CD4-positive, alpha-beta T cell (primary cell): ENCODE results near the gene AHCYL2. TPM values are rescaled to one million over a fixed set of nuclear protein-coding genes. Genes with fewer than 3 reads are reported as not detected.
"Not testable (repeated sequence)": the region's sequence is repeated elsewhere in the genome, so short reads cannot be mapped to it uniquely, and the experiment has no call there.

Experiments used
- ATAC-seq: fragments of 200-7000 bp; cut with Tn5 transposase; one replicate; pipeline ENCODE4 v1.10.0; 2022; ENCODE audit warnings: mild to moderate bottlenecking; ENCODE audit not compliant: poor library complexity
- CTCF ChIA-PET: fragments of 350-600 bp; sonication (Branson Sonifier 250); formaldehyde crosslinking; loops from one replicate; lab custom pipeline; 2021; ENCODE audit warnings: antibody characterized with exemption, inconsistent platforms; lab: Charles Lee
- POLR2A ChIA-PET: fragments of 350-600 bp; sonication (Branson Sonifier 250); formaldehyde crosslinking; loops from one replicate; lab custom pipeline; 2021; ENCODE audit warnings: antibody characterized with exemption, inconsistent platforms; lab: Charles Lee
- DNase-seq, 14 experiments: peaks; one replicate each; pipeline ENCODE4 v3.0.0-alpha.2; 2013 to 2020; ENCODE audit warnings: mixed read lengths in 2 of 14
- H3K27ac ChIP-seq, 2 donors: one replicate each; pipeline versions ENCODE4 v1.5.1 to v1.7.0; 2013; ENCODE audit warnings: low read length in 2 of 2, low read depth in 1 of 2, mild to moderate bottlenecking in 1 of 2
- H3K27me3 ChIP-seq, 2 experiments: 1 replicate in 1 of 2; 2 replicates in 1 of 2; pipeline versions ENCODE4 v1.6.1 to v1.7.0; 2013; ENCODE audit warnings: low read length in 2 of 2, control low read depth in 1 of 2, mild to moderate bottlenecking in 1 of 2, moderate library complexity in 1 of 2; ENCODE audit not compliant: insufficient read depth in 2 of 2, control insufficient read depth in 1 of 2
- H3K36me3 ChIP-seq: one replicate; pipeline ENCODE4 v1.6.1; 2013; ENCODE audit warnings: low read length, control low read depth; ENCODE audit not compliant: insufficient read depth
- H3K4me1 ChIP-seq: one replicate; pipeline ENCODE4 v1.6.1; 2013; ENCODE audit warnings: low read length, control low read depth; ENCODE audit not compliant: insufficient read depth
- H3K4me3 ChIP-seq: one replicate; pipeline ENCODE4 v1.5.1; 2013; ENCODE audit warnings: mild to moderate bottlenecking, low read length, moderate library complexity
- H3K9me3 ChIP-seq, 2 experiments: 1 replicate in 1 of 2; 2 replicates in 1 of 2; pipeline versions ENCODE4 v1.6.1 to v1.7.0; 2013; ENCODE audit warnings: low read length in 2 of 2, mild to moderate bottlenecking in 2 of 2, control low read depth in 1 of 2, moderate library complexity in 1 of 2; ENCODE audit not compliant: control insufficient read depth in 1 of 2, insufficient read depth in 1 of 2
- H3K27ac Mint-ChIP-seq: one replicate; pipeline ENCODE4 v1.8.0; 2020; ENCODE audit warnings: mixed read lengths
- H3K27me3 Mint-ChIP-seq: one replicate; pipeline ENCODE4 v1.8.0; 2021; ENCODE audit warnings: mixed read lengths
- H3K36me3 Mint-ChIP-seq: one replicate; pipeline ENCODE4 v1.8.0; 2021; ENCODE audit warnings: low read depth, mixed read lengths
- H3K4me1 Mint-ChIP-seq: one replicate; pipeline ENCODE4 v1.8.0; 2021; ENCODE audit warnings: low read depth, mixed read lengths
- H3K4me3 Mint-ChIP-seq: one replicate; pipeline ENCODE4 v1.8.0; 2020; ENCODE audit warnings: mild to moderate bottlenecking, mixed read lengths
- H3K9me3 Mint-ChIP-seq: one replicate; pipeline ENCODE4 v1.8.0; 2020; ENCODE audit warnings: mixed read lengths
- CTCF ChIP-seq: fragments of 200-600 bp; IDR thresholded peaks from one replicate; pipeline ENCODE4 v1.8.0; 2022; ENCODE audit warnings: antibody characterized with exemption, mild to moderate bottlenecking
- intact Hi-C, 2 experiments: fragments of 100-400 bp; cut with DNase I in 1 of 2; cut with micrococcal nuclease in 1 of 2; formaldehyde crosslinking; loops; one replicate each; pipeline versions ENCODE4 v1.15.1 to v1.9.0; 2023 to 2025; cut with DNase I, micrococcal nuclease
- total RNA-seq, 174 experiments: library from RNA in 2 of 174; stranded (reverse) in 2 of 174; gene quantifications; one replicate each; pipeline ENCODE4 v1.2.3 and lab custom pipeline; 2021 to 2026

Gene AHCYL2
- total RNA-seq, 2 experiments from 2014 or later, result 5.8 to 6.0 TPM

GRCh38 chr7:129351320-129351719, 126.5 kb downstream of the AHCYL2 start:
- no peaks in the 10 kb centered on the region for H3K4me1 Mint-ChIP-seq

GRCh38 chr7:129353104-129353503, 128.3 kb downstream of the AHCYL2 start:
- H3K9me3 ChIP-seq, H3K27ac ChIP-seq, POLR2A ChIA-PET, ATAC-seq, H3K4me1 ChIP-seq, H3K27me3 Mint-ChIP-seq, H3K36me3 ChIP-seq, H3K27ac Mint-ChIP-seq, intact Hi-C loops, H3K27me3 ChIP-seq, DNase-seq, H3K4me3 Mint-ChIP-seq, H3K9me3 Mint-ChIP-seq, H3K36me3 Mint-ChIP-seq, H3K4me1 Mint-ChIP-seq, H3K4me3 ChIP-seq: not testable (repeated sequence)
- CTCF ChIA-PET, result interaction anchor here (1.4 kb wide), 1 partner anchor 10 kb away, joined by 3 read pairs; no protein-coding TSS in a partner anchor

More at GRCh38 chr7:129351320-129351719, 126.5 kb downstream of the AHCYL2 start:
- CTCF ChIA-PET, result no interaction called here
- Mint-ChIP-seq H3K4me3 (no peak overlapping the region), H3K9me3 (no peaks in the 10 kb centered on the region), H3K36me3 (no peaks in the 10 kb centered on the region), H3K27me3 (no peaks in the 10 kb centered on the region), H3K27ac (no peak overlapping the region)
- no peaks in the 10 kb centered on the region for H3K9me3 ChIP-seq
- DNase-seq (no peak), ATAC-seq (no peak)
- no peaks in the 10 kb centered on the region for H3K4me1 ChIP-seq
- H3K27me3 ChIP-seq, result no peaks in the 10 kb centered on the region
- H3K36me3 ChIP-seq, result peaks cover 4% of the 10 kb centered on the region
- no peak overlapping the region for H3K4me3 ChIP-seq
- intact Hi-C loops, result no loop called here
- no peak for TF ChIP-seq CTCF
- POLR2A ChIA-PET, result no interaction called here
- no peak overlapping the region for H3K27ac ChIP-seq

- Histone ChIP-seq H3K4me1 (no peaks in the 10 kb centered on the region), H3K27me3 (no peaks in the 10 kb centered on the region), H3K9me3 (no peaks in the 10 kb centered on the region), H3K36me3 (peaks cover 4% of the 10 kb centered on the region), H3K27ac (no peak overlapping the region), H3K4me3 (no peak overlapping the region)
- no peaks in the 10 kb centered on the region for H3K9me3 Mint-ChIP-seq
- POLR2A ChIA-PET, result interaction anchor here (0.5 kb wide), 1 partner anchor 19 kb away, joined by 8 read pairs; no protein-coding TSS in a partner anchor
- H3K4me1 Mint-ChIP-seq, result no peaks in the 10 kb centered on the region
- DNase-seq (no peak), ATAC-seq (no peak)
- H3K27me3 Mint-ChIP-seq, result no peaks in the 10 kb centered on the region
- no peak overlapping the region for H3K27ac Mint-ChIP-seq
- intact Hi-C loops, result no loop called here
- CTCF ChIA-PET, result interaction anchor here (1.4 kb wide), 1 partner anchor 11 kb away, joined by 3 read pairs; no protein-coding TSS in a partner anchor
- H3K4me3 Mint-ChIP-seq, result no peak overlapping the region
- H3K36me3 Mint-ChIP-seq, result no peaks in the 10 kb centered on the region
- TF ChIP-seq CTCF, result no peak
Observed at GRCh38 chr7:129354428-129355157, 129.8 kb downstream of the AHCYL2 start.
